CD4-positive, alpha-beta T cell treated with Interleukin-2 at 100 ng/mL for 4 hours (primary cell): Measurements from ENCODE around the gene REXO1.

Experiments
- DNase-seq: peaks from one replicate; pipeline ENCODE4 v3.0.0-alpha.2; 2020; ENCODE audit warnings: low spot score

The REXO1 gene

GRCh38 chr19:1828279-1829238, 19.7 kb downstream of the REXO1 start:
- no peak for DNase-seq

GRCh38 chr19:1827566-1828278, 20.6 kb downstream of the REXO1 start:
- no peak for DNase-seq

GRCh38 chr19:1826557-1827521, 21.4 kb downstream of the REXO1 start:
- no peak for DNase-seq

GRCh38 chr19:1825909-1826556, 22.2 kb downstream of the REXO1 start:
- DNase-seq = peak; percentile 78

- DNase-seq = no peak
These were observed 24.0 kb downstream of the REXO1 start for GRCh38 chr19:1824252-1824622.

GRCh38 chr19:1823539-1824251, 24.6 kb downstream of the REXO1 start:
- DNase-seq = no peak

- DNase-seq = no peak
These were observed 25.3 kb downstream of the REXO1 start for GRCh38 chr19:1823020-1823419.

- DNase-seq = no peak
These were observed 26.1 kb downstream of the REXO1 start for GRCh38 chr19:1822210-1822609.

- DNase-seq = no peak
These were observed 28.7 kb downstream of the REXO1 start for GRCh38 chr19:1819341-1820255.

- no peak for DNase-seq
These were observed 29.6 kb downstream of the REXO1 start for GRCh38 chr19:1818549-1819195.

- DNase-seq = no peak
These were observed 30.6 kb downstream of the REXO1 start for GRCh38 chr19:1817553-1818179.

GRCh38 chr19:1816530-1817298, 31.6 kb downstream of the REXO1 start:
- no peak for DNase-seq

GRCh38 chr19:1815605-1816529, 32.4 kb downstream of the REXO1 start:
- no peak for DNase-seq

GRCh38 chr19:1814833-1815604, 33.3 kb downstream of the REXO1 start:
- no peak for DNase-seq

- no peak for DNase-seq
These were observed 33.9 kb downstream of the REXO1 start for GRCh38 chr19:1814391-1814790.
